LNCAP (cell line): ENCODE measurements around the gene UNC119B.

ENCODE experiments used
- CTCF ChIP-seq: fragments of 450-650 bp; IDR thresholded peaks from 2 replicates; pipeline ENCODE4 v1.5.1; 2017; ENCODE audit warnings: mild to moderate bottlenecking

UNC119B gene

GRCh38 chr12:120710031-120710804, at the start of gene UNC119B:
Gene UNC119B (plus strand): TSS chr12:120710458. CDS start chr12:120710475, 17 bp downstream.
- TF ChIP-seq CTCF: no peak

DNA sequence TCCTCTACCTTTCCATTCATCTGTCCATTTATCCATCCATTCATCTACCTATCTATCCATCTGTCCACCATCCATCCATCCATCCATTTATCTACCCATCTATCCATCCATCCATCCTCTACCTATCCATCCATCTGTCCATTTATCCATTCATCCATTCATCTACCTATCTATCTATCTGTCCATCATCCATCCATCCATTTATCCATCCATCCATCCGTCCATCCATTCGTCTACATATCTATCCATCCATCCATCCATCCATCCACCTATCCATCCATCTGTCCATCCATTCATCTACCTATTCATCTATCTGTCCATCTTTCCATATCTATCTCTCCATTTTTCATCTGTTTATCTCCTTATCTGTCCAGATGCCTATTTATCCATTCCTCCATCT, 48.8 kb upstream of the UNC119B start:
- no peak for TF ChIP-seq CTCF

- TF ChIP-seq CTCF: no peak
Observed at GRCh38 chr12:120662879-120663278, 47.4 kb upstream of the UNC119B start.

GRCh38 chr12:120663741-120664140, 46.5 kb upstream of the UNC119B start:
- TF ChIP-seq CTCF: no peak

DNA sequence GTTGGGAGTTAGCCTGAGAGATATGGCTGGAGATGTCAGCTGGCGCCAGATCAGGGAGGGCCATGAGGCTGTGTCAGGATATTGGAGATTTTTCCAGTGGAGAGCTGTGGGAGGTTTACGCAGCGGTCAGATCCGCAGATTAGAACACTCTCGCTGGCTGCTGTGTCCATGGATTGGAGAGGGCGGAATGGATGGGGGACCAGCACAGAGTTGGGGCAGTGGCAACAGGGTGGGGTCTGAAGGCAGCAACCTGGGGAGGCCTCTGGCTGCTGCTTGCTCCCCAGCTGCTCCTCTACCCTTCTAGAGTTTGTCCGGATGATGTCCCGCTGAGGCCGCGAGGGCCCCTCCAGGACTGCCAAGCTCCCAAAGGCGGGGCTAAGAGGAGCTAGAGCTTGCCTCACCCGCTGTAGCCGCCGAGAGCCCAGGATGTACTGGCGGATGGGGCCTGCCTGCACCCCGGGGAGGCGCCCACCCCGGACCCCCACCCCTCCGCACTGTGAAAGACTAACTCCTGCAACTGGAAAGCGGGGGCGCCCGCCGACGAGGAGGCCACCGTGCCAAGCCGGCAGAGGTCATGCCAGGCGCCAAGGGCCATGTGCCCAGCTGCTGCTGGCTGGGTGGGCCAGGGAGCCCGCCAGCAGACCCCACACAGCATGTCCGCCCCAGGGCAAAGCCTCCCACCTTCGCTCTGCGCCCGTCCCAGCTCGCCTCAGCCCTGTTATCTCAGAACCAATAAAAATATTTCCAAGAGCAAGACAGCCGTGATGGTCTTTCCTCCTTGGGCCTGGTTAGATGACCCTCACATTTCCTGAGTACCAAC, 43.5 kb upstream of the UNC119B start:
- TF ChIP-seq CTCF: no peak

- TF ChIP-seq CTCF: no peak
Observed at GRCh38 chr12:120668091-120668867, 42.0 kb upstream of the UNC119B start.
